DOHH2 (cell line): ENCODE measurements around the gene PRKCH.

Source experiments
- H3F3A ChIP-seq: fragments of 200-600 bp; sonication (generic), shearing (Covaris generic); 2 replicates; pipeline ENCODE4 v1.6.0; 2016; ENCODE audit warnings: antibody characterized with exemption, mild to moderate bottlenecking; ENCODE audit not compliant: control insufficient read depth, insufficient read depth
- H3K27ac ChIP-seq: fragments of 200-600 bp; sonication (generic); 2 replicates; pipeline ENCODE4 v1.5.1; 2014; ENCODE audit warnings: low read depth, mild to moderate bottlenecking, low read length, moderate library complexity
- H3K27me3 ChIP-seq: fragments of 200-600 bp; sonication (generic); 2 replicates; pipeline ENCODE4 v1.6.1; 2014; ENCODE audit warnings: mild to moderate bottlenecking, low read length, mixed read lengths; ENCODE audit not compliant: control insufficient read depth
- H3K36me3 ChIP-seq: fragments of 200-600 bp; sonication (generic); 2 replicates; pipeline ENCODE4 v1.6.1; 2014; ENCODE audit warnings: mild to moderate bottlenecking, low read length, moderate library complexity, mixed read lengths; ENCODE audit not compliant: control insufficient read depth
- H3K4me1 ChIP-seq: fragments of 200-600 bp; sonication (generic); 2 replicates; pipeline ENCODE4 v1.6.1; 2014; ENCODE audit warnings: mild to moderate bottlenecking, low read length, mixed read lengths; ENCODE audit not compliant: control insufficient read depth
- H3K4me2 ChIP-seq: fragments of 200-600 bp; sonication (generic); 2 replicates; pipeline ENCODE4 v1.6.0; 2014; ENCODE audit warnings: mild to moderate bottlenecking, low read length, moderate library complexity
- H3K4me3 ChIP-seq: fragments of 200-600 bp; sonication (generic); 2 replicates; pipeline ENCODE4 v1.5.1; 2014; ENCODE audit warnings: mild to moderate bottlenecking, low read length, mixed read lengths
- H3K79me2 ChIP-seq: fragments of 200-600 bp; sonication (generic); 2 replicates; pipeline ENCODE4 v1.6.1; 2014; ENCODE audit warnings: mild to moderate bottlenecking, low read length, mixed read lengths; ENCODE audit not compliant: control insufficient read depth
- H3K9me2 ChIP-seq: fragments of 200-600 bp; sonication (generic); replicated peaks from 2 replicates; pipeline ENCODE4 v1.6.1; 2014; ENCODE audit warnings: mild to moderate bottlenecking, low read length, mixed read lengths; ENCODE audit not compliant: control insufficient read depth
- H3K9me3 ChIP-seq: fragments of 200-600 bp; sonication (generic); 2 replicates; pipeline ENCODE4 v1.6.1; 2014; ENCODE audit warnings: antibody characterized with exemption, low read length, mixed read lengths; ENCODE audit not compliant: control insufficient read depth, insufficient read depth
- H4K20me1 ChIP-seq: fragments of 200-600 bp; sonication (generic); 2 replicates; pipeline ENCODE4 v1.6.0; 2014; ENCODE audit warnings: low read depth, mild to moderate bottlenecking, antibody characterized with exemption, low read length, moderate library complexity; ENCODE audit not compliant: control insufficient read depth, insufficient read depth
- CTCF ChIP-seq: fragments of 200-600 bp; sonication (generic); IDR thresholded peaks from one replicate; pipeline ENCODE4 v1.5.1; 2014; ENCODE audit warnings: antibody characterized with exemption, mild to moderate bottlenecking, low read depth, low read length; ENCODE audit not compliant: poor library complexity, severe bottlenecking
- EZH2phosphoT487 ChIP-seq: fragments of 200-600 bp; sonication (generic); IDR thresholded peaks from 2 replicates; pipeline ENCODE4 v1.6.1; 2017; ENCODE audit warnings: borderline replicate concordance, mild to moderate bottlenecking, antibody characterized with exemption, low read length, moderate library complexity, mixed read lengths

Gene PRKCH

GRCh38 chr14:61435563-61436337 lies 114.4 kb downstream of the PRKCH start:
- no peaks in the 10 kb centered on the region for H3K27me3 ChIP-seq
- H3K9me3 ChIP-seq = no peaks in the 10 kb centered on the region
- H3K4me2 ChIP-seq = no peak overlapping the region
- H3K79me2 ChIP-seq = no peaks in the 10 kb centered on the region
- 0 out of 2 replicates have a peak, but pooled peaks cover 6% of the 10 kb centered on the region for H3K4me1 ChIP-seq
- H3K4me3 ChIP-seq = no peak overlapping the region
- no peaks in the 10 kb centered on the region for H3K9me2 ChIP-seq
- H3K27ac ChIP-seq = no peak overlapping the region
- H3K36me3 ChIP-seq = no peaks in the 10 kb centered on the region
- no peaks in the 10 kb centered on the region for H3F3A ChIP-seq
- no peak for TF ChIP-seq CTCF
- no peaks in the 10 kb centered on the region for H4K20me1 ChIP-seq

GRCh38 chr14:61437381-61437780 lies 116.0 kb downstream of the PRKCH start:
- Histone ChIP-seq H3K36me3 (no peaks in the 10 kb centered on the region), H3K79me2 (no peaks in the 10 kb centered on the region), H3K9me3 (no peaks in the 10 kb centered on the region), H3K9me2 (no peaks in the 10 kb centered on the region), H3K4me3 (no peak overlapping the region), H3K4me1 (0 out of 2 replicates have a peak, but pooled peaks cover 6% of the 10 kb centered on the region), H3F3A (no peaks in the 10 kb centered on the region), H3K4me2 (no peak overlapping the region), H3K27ac (no peak overlapping the region), H3K27me3 (no peaks in the 10 kb centered on the region), H4K20me1 (no peaks in the 10 kb centered on the region)
- TF ChIP-seq EZH2phosphoT487 (no peak), CTCF (no peak)

GRCh38 chr14:61438036-61438435 lies 116.7 kb downstream of the PRKCH start:
- H3K9me2 ChIP-seq = no peaks in the 10 kb centered on the region
- H3F3A ChIP-seq = no peaks in the 10 kb centered on the region
- no peaks in the 10 kb centered on the region for H3K79me2 ChIP-seq
- H3K4me1 ChIP-seq = 0 out of 2 replicates have a peak, but pooled peaks cover 6% of the 10 kb centered on the region
- H3K27me3 ChIP-seq = no peaks in the 10 kb centered on the region
- no peak overlapping the region for H3K27ac ChIP-seq
- no peaks in the 10 kb centered on the region for H4K20me1 ChIP-seq
- H3K4me3 ChIP-seq = no peak overlapping the region
- H3K9me3 ChIP-seq = no peaks in the 10 kb centered on the region
- TF ChIP-seq CTCF = no peak
- TF ChIP-seq EZH2phosphoT487 = no peak
- no peaks in the 10 kb centered on the region for H3K36me3 ChIP-seq
- H3K4me2 ChIP-seq = no peak overlapping the region
